CD8-positive, alpha-beta memory T cell (primary cell): ENCODE data around the gene DYSF. TPM values are rescaled to one million over a fixed set of nuclear protein-coding genes. Genes with fewer than 3 reads are reported as not detected.

Experiments
- CTCF ChIA-PET: fragments of 350-600 bp; sonication (Branson Sonifier 250); formaldehyde crosslinking; loops from one replicate; lab custom pipeline; 2021; ENCODE audit warnings: antibody characterized with exemption; lab: Charles Lee
- POLR2A ChIA-PET: fragments of 350-600 bp; sonication (Branson Sonifier 250); formaldehyde crosslinking; loops from one replicate; lab custom pipeline; 2021; ENCODE audit warnings: antibody characterized with exemption; lab: Charles Lee
- DNase-seq, 5 donors: peaks; one replicate each; pipeline versions ENCODE4 v3.0.0 to v3.0.0-alpha.2; 2020 to 2022; ENCODE audit warnings: mixed read lengths in 1 of 5
- H3K27ac ChIP-seq: one replicate; pipeline ENCODE4 v1.7.0; 2013; ENCODE audit warnings: low read depth, mild to moderate bottlenecking, low read length, moderate library complexity
- H3K27me3 ChIP-seq: 2 replicates; pipeline ENCODE4 v1.7.0; 2013; ENCODE audit warnings: low read length, mild to moderate bottlenecking; ENCODE audit not compliant: insufficient read depth, poor library complexity, severe bottlenecking
- H3K36me3 ChIP-seq: 2 replicates; pipeline ENCODE4 v1.7.0; 2013; ENCODE audit warnings: mild to moderate bottlenecking, low read length, moderate library complexity; ENCODE audit not compliant: insufficient read depth
- H3K4me1 ChIP-seq: 2 replicates; pipeline ENCODE4 v1.7.0; 2013; ENCODE audit warnings: mild to moderate bottlenecking, low read length, moderate library complexity; ENCODE audit not compliant: insufficient read depth
- H3K4me3 ChIP-seq: 2 replicates; pipeline ENCODE4 v1.7.0; 2013; ENCODE audit warnings: mild to moderate bottlenecking, low read length
- H3K9me3 ChIP-seq: 2 replicates; pipeline ENCODE4 v1.7.0; 2013; ENCODE audit warnings: mild to moderate bottlenecking, low read length
- H3K27ac Mint-ChIP-seq, 8 donors: one replicate each; pipeline ENCODE4 v1.8.0; 2020 to 2021; ENCODE audit warnings: mixed read lengths in 8 of 8, mild to moderate bottlenecking in 6 of 8, inconsistent platforms in 3 of 8, moderate library complexity in 3 of 8
- H3K27me3 Mint-ChIP-seq, 2 donors: one replicate each; pipeline ENCODE4 v1.8.0; 2020 to 2021; ENCODE audit warnings: mixed read lengths in 2 of 2, mild to moderate bottlenecking in 1 of 2, moderate library complexity in 1 of 2
- H3K36me3 Mint-ChIP-seq, 3 donors: one replicate each; pipeline ENCODE4 v1.8.0; 2020 to 2021; ENCODE audit warnings: mixed read lengths in 3 of 3, inconsistent platforms in 1 of 3, mild to moderate bottlenecking in 1 of 3
- H3K4me1 Mint-ChIP-seq, 3 donors: one replicate each; pipeline ENCODE4 v1.8.0; 2020 to 2021; ENCODE audit warnings: mixed read lengths in 3 of 3, inconsistent platforms in 1 of 3, mild to moderate bottlenecking in 1 of 3
- H3K4me3 Mint-ChIP-seq, 7 donors: one replicate each; pipeline ENCODE4 v1.8.0; 2020 to 2021; ENCODE audit warnings: mixed read lengths in 7 of 7, mild to moderate bottlenecking in 6 of 7, moderate library complexity in 4 of 7, inconsistent platforms in 2 of 7
- H3K9me3 Mint-ChIP-seq, 5 donors: one replicate each; pipeline ENCODE4 v1.8.0; 2020 to 2022; ENCODE audit warnings: mixed read lengths in 5 of 5, mild to moderate bottlenecking in 3 of 5, moderate library complexity in 2 of 5, inconsistent platforms in 1 of 5
- polyA plus RNA-seq: library from polyadenylated mRNA; unstranded; fragments of 300-500 nt; fragmentation: Illumina TruSeq; gene quantifications from one replicate; pipeline ENCODE4 v1.2.3, GENCODE V29; 2021
- total RNA-seq, 2 experiments: library from RNA; stranded (reverse); gene quantifications; one replicate each; pipeline ENCODE4 v1.2.3, GENCODE V29; 2021

DYSF gene
- total and polyA plus RNA-seq, 3 experiments from 2014 or later: 3.6 to 4.8 (median 3.9) TPM

- Histone ChIP-seq H3K4me1 (no peaks in the 10 kb centered on the region), H3K36me3 (no peaks in the 10 kb centered on the region), H3K4me3 (no peak overlapping the region), H3K9me3 (no peaks in the 10 kb centered on the region), H3K27me3 (no peaks in the 10 kb centered on the region), H3K27ac (no peak overlapping the region)
- Mint-ChIP-seq H3K36me3 (no peaks in the 10 kb centered on the region), H3K27ac (no peak overlapping the region), H3K4me1 (no peaks in the 10 kb centered on the region), H3K27me3 (peaks cover 8 to 17% of the 10 kb centered on the region in 2 donors), H3K9me3 (peaks cover 0 to 2% (median 0%) of the 10 kb centered on the region in 5 donors), H3K4me3 (no peak overlapping the region)
- DNase-seq: no peak
- POLR2A ChIA-PET: no interaction called here
- CTCF ChIA-PET: no interaction called here
These were observed 176.6 kb downstream of the DYSF start for GRCh38 chr2:71629771-71630453.

GRCh38 chr2:71630454-71631328, 177.3 kb downstream of the DYSF start:
- DNase-seq: no peak
- no peaks in the 10 kb centered on the region for H3K36me3 ChIP-seq
- H3K4me1 ChIP-seq: no peaks in the 10 kb centered on the region
- no peaks in the 10 kb centered on the region for H3K36me3 Mint-ChIP-seq
- H3K9me3 Mint-ChIP-seq: peaks cover 0 to 2% (median 0%) of the 10 kb centered on the region in 5 donors
- H3K27me3 Mint-ChIP-seq: peaks cover 8 to 17% of the 10 kb centered on the region in 2 donors
- ChIA-PET POLR2A (no interaction called here), CTCF (no interaction called here)
- no peak overlapping the region for H3K27ac ChIP-seq
- no peak overlapping the region for H3K4me3 Mint-ChIP-seq
- no peak overlapping the region for H3K4me3 ChIP-seq
- H3K4me1 Mint-ChIP-seq: no peaks in the 10 kb centered on the region
- H3K9me3 ChIP-seq: no peaks in the 10 kb centered on the region
- no peaks in the 10 kb centered on the region for H3K27me3 ChIP-seq
- no peak overlapping the region for H3K27ac Mint-ChIP-seq

- no peak overlapping the region for H3K27ac ChIP-seq
- ChIA-PET CTCF (no interaction called here), POLR2A (no interaction called here)
- no peak for DNase-seq
- H3K36me3 ChIP-seq: no peaks in the 10 kb centered on the region
- H3K27me3 ChIP-seq: no peaks in the 10 kb centered on the region
- Mint-ChIP-seq H3K27ac (no peak overlapping the region), H3K36me3 (no peaks in the 10 kb centered on the region), H3K9me3 (peaks cover 0 to 2% (median 0%) of the 10 kb centered on the region in 5 donors), H3K27me3 (peaks cover 8 to 17% of the 10 kb centered on the region in 2 donors), H3K4me3 (peak overlapping the region in 1 of 7 donors; percentile 40), H3K4me1 (no peaks in the 10 kb centered on the region)
- no peaks in the 10 kb centered on the region for H3K4me1 ChIP-seq
- H3K9me3 ChIP-seq: no peaks in the 10 kb centered on the region
- H3K4me3 ChIP-seq: no peak overlapping the region
These were observed 178.1 kb downstream of the DYSF start for GRCh38 chr2:71631411-71631931.

GRCh38 chr2:71633086-71633485, 179.7 kb downstream of the DYSF start:
- Histone ChIP-seq H3K4me1 (no peaks in the 10 kb centered on the region), H3K4me3 (no peak overlapping the region), H3K27ac (no peak overlapping the region), H3K27me3 (no peaks in the 10 kb centered on the region), H3K9me3 (no peaks in the 10 kb centered on the region), H3K36me3 (no peaks in the 10 kb centered on the region)
- DNase-seq: no peak
- Mint-ChIP-seq H3K4me3 (no peak overlapping the region), H3K9me3 (peaks cover 0 to 2% (median 0%) of the 10 kb centered on the region in 5 donors), H3K4me1 (no peaks in the 10 kb centered on the region), H3K27ac (no peak overlapping the region), H3K36me3 (no peaks in the 10 kb centered on the region), H3K27me3 (peaks cover 8 to 17% of the 10 kb centered on the region in 2 donors)
- ChIA-PET CTCF (no interaction called here), POLR2A (no interaction called here)

GRCh38 chr2:71634567-71634966, 181.2 kb downstream of the DYSF start:
- no peak overlapping the region for H3K4me3 Mint-ChIP-seq
- no peaks in the 10 kb centered on the region for H3K36me3 Mint-ChIP-seq

GRCh38 chr2:71635798-71636197, 182.4 kb downstream of the DYSF start:
- no peak overlapping the region for H3K27ac ChIP-seq
- H3K4me1 ChIP-seq: no peaks in the 10 kb centered on the region
- Mint-ChIP-seq H3K36me3 (no peaks in the 10 kb centered on the region), H3K27ac (no peak overlapping the region), H3K4me1 (no peaks in the 10 kb centered on the region), H3K27me3 (peaks cover 8 to 14% of the 10 kb centered on the region in 2 donors), H3K4me3 (no peak overlapping the region), H3K9me3 (no peaks in the 10 kb centered on the region)
- ChIA-PET CTCF (no interaction called here), POLR2A (no interaction called here)
- no peak for DNase-seq
- H3K27me3 ChIP-seq: no peaks in the 10 kb centered on the region
- H3K36me3 ChIP-seq: no peaks in the 10 kb centered on the region
- H3K4me3 ChIP-seq: no peak overlapping the region
- no peaks in the 10 kb centered on the region for H3K9me3 ChIP-seq

More at GRCh38 chr2:71634567-71634966, 181.2 kb downstream of the DYSF start:
- Mint-ChIP-seq H3K9me3 (peaks cover 0 to 1% (median 0%) of the 10 kb centered on the region in 5 donors), H3K4me1 (no peaks in the 10 kb centered on the region), H3K27me3 (peaks cover 8 to 16% of the 10 kb centered on the region in 2 donors), H3K27ac (no peak overlapping the region)
- ChIA-PET POLR2A (no interaction called here), CTCF (no interaction called here)
- H3K27me3 ChIP-seq: no peaks in the 10 kb centered on the region
- no peak overlapping the region for H3K4me3 ChIP-seq
- H3K27ac ChIP-seq: no peak overlapping the region
- H3K36me3 ChIP-seq: no peaks in the 10 kb centered on the region
- H3K9me3 ChIP-seq: no peaks in the 10 kb centered on the region
- no peaks in the 10 kb centered on the region for H3K4me1 ChIP-seq
- no peak for DNase-seq

- peaks cover 10 to 12% of the 10 kb centered on the region in 2 donors for H3K27me3 Mint-ChIP-seq
- no peak for DNase-seq
- POLR2A ChIA-PET: no interaction called here
- Histone ChIP-seq H3K27me3 (no peaks in the 10 kb centered on the region), H3K4me3 (no peak overlapping the region), H3K36me3 (no peaks in the 10 kb centered on the region), H3K4me1 (no peaks in the 10 kb centered on the region), H3K27ac (no peak overlapping the region), H3K9me3 (no peaks in the 10 kb centered on the region)
- no peak overlapping the region for H3K4me3 Mint-ChIP-seq
- no peaks in the 10 kb centered on the region for H3K36me3 Mint-ChIP-seq
- no peaks in the 10 kb centered on the region for H3K9me3 Mint-ChIP-seq
- no peak overlapping the region for H3K27ac Mint-ChIP-seq
- CTCF ChIA-PET: no interaction called here
- no peaks in the 10 kb centered on the region for H3K4me1 Mint-ChIP-seq
These were observed 183.8 kb downstream of the DYSF start for GRCh38 chr2:71637168-71637567.

- H3K4me3 Mint-ChIP-seq: no peak overlapping the region
- no peaks in the 10 kb centered on the region for H3K36me3 Mint-ChIP-seq
- Histone ChIP-seq H3K27me3 (no peaks in the 10 kb centered on the region), H3K4me1 (no peaks in the 10 kb centered on the region), H3K36me3 (no peaks in the 10 kb centered on the region), H3K4me3 (no peak overlapping the region), H3K9me3 (no peaks in the 10 kb centered on the region), H3K27ac (no peak overlapping the region)
- H3K9me3 Mint-ChIP-seq: no peaks in the 10 kb centered on the region
- CTCF ChIA-PET: no interaction called here
- POLR2A ChIA-PET: no interaction called here
- H3K4me1 Mint-ChIP-seq: no peaks in the 10 kb centered on the region
- H3K27ac Mint-ChIP-seq: no peak overlapping the region
- peaks cover 7 to 16% of the 10 kb centered on the region in 2 donors for H3K27me3 Mint-ChIP-seq
- no peak for DNase-seq
These were observed 184.4 kb downstream of the DYSF start for GRCh38 chr2:71637736-71638135.
